Vagina (tissue), 2 donors: ENCODE measurements around the gene ESPN. TPM values are rescaled to one million over a fixed set of nuclear protein-coding genes. Genes with fewer than 3 reads are reported as not detected.

Experiments used
- DNase-seq, 2 donors: peaks; one replicate each; pipeline ENCODE4 v3.0.0-alpha.2; 2017; ENCODE audit errors: extremely low spot score in 2 of 2
- H3K27ac ChIP-seq: fragments of 200-600 bp; sonication (generic); one replicate; pipeline ENCODE4 v1.5.1; 2019
- H3K27me3 ChIP-seq: fragments of 200-600 bp; sonication (generic); one replicate; pipeline ENCODE4 v1.5.1; 2019
- H3K36me3 ChIP-seq, 2 donors: fragments of 200-600 bp; sonication (generic); one replicate each; pipeline ENCODE4 v1.5.1; 2017 to 2019
- H3K4me1 ChIP-seq: fragments of 200-600 bp; sonication (generic); one replicate; pipeline ENCODE4 v1.5.1; 2019
- H3K4me3 ChIP-seq, 2 donors: fragments of 200-600 bp; sonication (generic); 1 replicate in 1 of 2; 2 replicates in 1 of 2; pipeline ENCODE4 v1.5.1; 2016 to 2019
- H3K9me3 ChIP-seq: fragments of 200-600 bp; sonication (generic); one replicate; pipeline ENCODE4 v1.5.1; 2019
- POLR2A ChIP-seq, 2 donors: fragments of 450-650 bp; IDR thresholded peaks; one replicate each; pipeline ENCODE4 v1.6.1; 2017; ENCODE audit warnings: antibody characterized with exemption in 2 of 2, mild to moderate bottlenecking in 2 of 2, moderate library complexity in 2 of 2
- POLR2AphosphoS5 ChIP-seq, 2 donors: sonication (generic); formaldehyde crosslinking; IDR thresholded peaks; one replicate each; pipeline ENCODE4 v1.9.0; 2017; ENCODE audit warnings: antibody characterized with exemption in 2 of 2, mild to moderate bottlenecking in 2 of 2, low read depth in 1 of 2; ENCODE audit not compliant: insufficient read depth in 1 of 2
- intact Hi-C: fragments of 100-400 bp; cut with DNase I; formaldehyde crosslinking; loops from one replicate; pipeline ENCODE4 v1.15.1; 2023
- total RNA-seq: library from RNA; depleted of rRNA; stranded (reverse); fragments of >200 nt; gene quantifications from one replicate; pipeline ENCODE4 v1.2.3, GENCODE V29; 2016
- TF ChIP-seq, protein P1 (sequence below), 3 experiments: fragments of 450-650 bp in 2 of 3; fragments of 200-600 bp in 1 of 3; sonication (generic) in 1 of 3; IDR thresholded peaks; one replicate each; pipeline ENCODE4 v1.5.1; 2017 to 2019; ENCODE audit warnings: antibody characterized with exemption in 3 of 3, mild to moderate bottlenecking in 2 of 3, moderate library complexity in 2 of 3

The ESPN gene
- total RNA-seq, 1 donor from 2014 or later = 77.1 TPM

DNA sequence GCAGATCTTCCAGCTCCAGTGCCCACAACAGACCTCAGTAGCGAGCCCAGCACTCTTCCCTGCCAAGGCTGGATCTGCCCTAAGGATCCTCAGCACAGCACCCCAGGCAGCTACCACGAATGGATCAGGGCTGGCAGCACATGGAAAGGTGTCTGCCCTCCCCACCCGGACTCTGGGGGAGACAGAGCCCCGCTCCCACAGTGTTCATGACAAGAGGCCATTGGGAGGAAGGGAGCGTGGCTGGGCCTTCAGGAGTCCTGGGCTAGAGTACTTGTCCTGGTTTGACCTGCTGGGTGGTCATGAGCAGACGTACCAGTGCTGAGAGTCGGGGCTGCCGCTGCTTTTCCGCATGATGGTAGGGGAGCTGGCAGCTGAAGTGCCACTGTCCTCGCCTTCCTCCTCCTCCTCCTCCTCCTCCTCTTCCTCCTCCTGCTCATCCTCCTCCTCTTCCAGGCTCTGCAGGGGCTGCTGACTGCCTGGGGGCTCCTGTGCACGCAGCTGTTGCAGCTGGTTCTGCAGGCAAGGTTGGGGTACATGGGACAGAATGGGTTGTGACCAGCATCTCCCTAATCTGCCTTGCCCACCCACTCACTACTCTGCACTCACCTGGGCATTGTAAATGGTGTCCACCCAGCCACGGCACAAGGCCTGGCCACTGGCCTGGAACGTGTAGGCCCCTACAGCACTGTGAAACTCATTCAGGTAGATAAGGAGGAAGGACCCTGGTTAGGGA, 44.3 kb downstream of the ESPN start:
- no peaks in the 10 kb centered on the region for H3K9me3 ChIP-seq
- DNase-seq = no peak
- no peaks in the 10 kb centered on the region for H3K27me3 ChIP-seq
- intact Hi-C loops = no loop called here
- no peak overlapping the region for H3K27ac ChIP-seq
- no peaks in the 10 kb centered on the region for H3K4me1 ChIP-seq
- TF ChIP-seq POLR2AphosphoS5 (IDR thresholded peaks at IDR 0.05; ENCODE audit: insufficient read depth in 1 of 2, low read depth in 1 of 2) (no peak), POLR2A (IDR thresholded peaks at IDR 0.05) (no peak)
- TF ChIP-seq, protein P1, sequence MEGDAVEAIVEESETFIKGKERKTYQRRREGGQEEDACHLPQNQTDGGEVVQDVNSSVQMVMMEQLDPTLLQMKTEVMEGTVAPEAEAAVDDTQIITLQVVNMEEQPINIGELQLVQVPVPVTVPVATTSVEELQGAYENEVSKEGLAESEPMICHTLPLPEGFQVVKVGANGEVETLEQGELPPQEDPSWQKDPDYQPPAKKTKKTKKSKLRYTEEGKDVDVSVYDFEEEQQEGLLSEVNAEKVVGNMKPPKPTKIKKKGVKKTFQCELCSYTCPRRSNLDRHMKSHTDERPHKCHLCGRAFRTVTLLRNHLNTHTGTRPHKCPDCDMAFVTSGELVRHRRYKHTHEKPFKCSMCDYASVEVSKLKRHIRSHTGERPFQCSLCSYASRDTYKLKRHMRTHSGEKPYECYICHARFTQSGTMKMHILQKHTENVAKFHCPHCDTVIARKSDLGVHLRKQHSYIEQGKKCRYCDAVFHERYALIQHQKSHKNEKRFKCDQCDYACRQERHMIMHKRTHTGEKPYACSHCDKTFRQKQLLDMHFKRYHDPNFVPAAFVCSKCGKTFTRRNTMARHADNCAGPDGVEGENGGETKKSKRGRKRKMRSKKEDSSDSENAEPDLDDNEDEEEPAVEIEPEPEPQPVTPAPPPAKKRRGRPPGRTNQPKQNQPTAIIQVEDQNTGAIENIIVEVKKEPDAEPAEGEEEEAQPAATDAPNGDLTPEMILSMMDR (IDR thresholded peaks at IDR 0.05) = no peak
- H3K36me3 ChIP-seq = peaks cover 0 to 10% of the 10 kb centered on the region in 2 donors
- no peak overlapping the region for H3K4me3 ChIP-seq

DNA sequence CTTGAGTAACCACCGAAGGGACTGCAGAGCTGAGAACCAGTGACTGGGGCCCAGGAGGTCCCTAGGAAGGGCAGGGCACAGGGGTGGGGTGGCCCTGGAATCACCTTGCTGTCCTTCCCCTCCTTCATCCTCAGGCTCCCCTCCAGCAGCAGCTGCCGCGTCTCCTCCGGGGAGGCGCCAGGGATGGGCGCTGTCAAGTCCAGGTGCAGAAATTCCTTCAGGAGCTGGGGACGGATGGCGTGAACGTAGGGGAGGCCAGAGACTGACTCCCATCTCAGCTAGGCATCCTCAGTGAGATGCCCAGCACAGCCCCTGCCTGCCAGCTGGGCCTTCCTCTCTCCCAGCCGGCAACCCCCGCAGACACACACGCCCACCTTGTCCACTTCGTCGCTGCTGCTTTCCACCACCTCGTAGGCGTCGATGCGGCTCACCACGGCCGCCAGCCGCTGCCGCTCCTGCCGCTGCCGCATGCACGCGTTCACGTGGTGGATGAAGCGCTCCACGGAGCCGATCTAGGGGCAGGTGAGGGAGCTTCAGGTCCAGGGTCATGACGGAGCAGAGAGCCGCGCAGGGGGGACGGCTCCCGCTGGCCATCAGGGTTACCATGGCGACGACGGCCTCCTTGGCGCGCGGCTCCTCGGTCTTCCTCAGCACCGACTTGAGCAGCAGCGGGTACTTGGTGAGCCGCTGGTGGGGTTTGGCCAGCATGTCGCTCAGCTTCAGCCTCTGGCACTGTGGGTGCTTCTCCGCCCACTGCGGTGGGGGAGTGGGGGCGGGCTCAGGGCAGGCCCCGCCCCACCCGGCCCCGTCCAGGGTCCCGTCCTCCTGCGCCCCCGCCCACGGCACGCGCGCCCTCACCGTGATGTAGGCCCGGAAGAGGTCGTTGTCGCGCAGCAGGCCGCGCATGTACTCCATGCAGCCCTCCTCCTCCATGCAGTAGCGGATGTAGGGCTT, 45.8 kb downstream of the ESPN start:
- H3K9me3 ChIP-seq = no peaks in the 10 kb centered on the region
- H3K4me1 ChIP-seq = no peaks in the 10 kb centered on the region
- no peaks in the 10 kb centered on the region for H3K27me3 ChIP-seq
- intact Hi-C loops = no loop called here
- H3K36me3 ChIP-seq = peaks cover 0 to 13% of the 10 kb centered on the region in 2 donors
- no peak overlapping the region for H3K4me3 ChIP-seq
- H3K27ac ChIP-seq = no peak overlapping the region
- TF ChIP-seq, protein P1 (IDR thresholded peaks at IDR 0.05) = no peak
- TF ChIP-seq POLR2A (IDR thresholded peaks at IDR 0.05) (no peak), POLR2AphosphoS5 (IDR thresholded peaks at IDR 0.05; ENCODE audit: insufficient read depth in 1 of 2, low read depth in 1 of 2) (no peak)
- no peak for DNase-seq

DNA sequence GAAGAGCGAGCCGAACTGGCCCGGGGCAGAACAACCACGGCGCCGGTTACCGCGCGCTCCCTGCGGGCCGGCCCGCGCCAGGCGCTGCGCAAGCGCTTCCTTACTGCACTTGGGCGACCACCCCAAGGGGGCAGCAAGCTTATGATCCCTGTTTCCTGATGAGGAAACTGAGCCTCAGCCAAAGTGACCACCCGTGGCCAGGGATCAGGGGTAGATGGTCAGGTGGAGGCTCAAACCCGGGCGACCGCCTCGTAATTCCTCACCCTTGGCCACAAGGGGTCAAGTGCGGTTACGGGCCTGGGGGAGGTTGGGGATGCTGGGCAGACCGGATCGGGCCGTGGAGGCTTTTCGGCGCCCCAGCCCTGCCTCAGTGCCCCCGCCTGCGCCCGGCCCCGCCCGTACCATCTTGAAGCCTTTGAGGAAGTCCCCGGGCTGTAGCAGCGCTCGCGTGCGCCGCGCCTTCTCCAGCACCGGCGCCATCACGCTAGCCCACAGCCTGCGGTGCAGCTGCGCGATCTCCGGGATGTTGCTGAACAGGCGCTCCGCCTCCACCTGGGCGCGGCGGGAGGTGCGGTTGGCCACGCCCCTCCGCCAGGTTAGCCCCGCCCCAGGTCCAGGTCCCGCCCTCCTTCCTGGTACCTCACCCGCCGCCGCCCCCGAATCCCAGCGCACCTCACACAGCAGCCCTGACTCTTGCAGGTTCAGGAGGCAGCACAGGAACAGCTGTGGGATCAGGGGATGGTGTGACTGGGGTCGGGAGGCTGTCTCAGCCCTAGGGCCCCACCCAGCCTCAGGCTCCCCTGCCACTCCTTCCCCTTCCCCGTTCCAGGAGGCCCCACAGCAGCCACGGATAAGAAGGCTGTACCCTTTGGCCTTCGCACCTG, 46.8 kb downstream of the ESPN start:
- Histone ChIP-seq H3K36me3 (peaks cover 0 to 13% of the 10 kb centered on the region in 2 donors), H3K27ac (no peak overlapping the region), H3K4me1 (no peaks in the 10 kb centered on the region), H3K9me3 (no peaks in the 10 kb centered on the region), H3K27me3 (no peaks in the 10 kb centered on the region), H3K4me3 (no peak overlapping the region)
- intact Hi-C loops = no loop called here
- TF ChIP-seq, protein P1 (IDR thresholded peaks at IDR 0.05) = no peak
- TF ChIP-seq POLR2AphosphoS5 (IDR thresholded peaks at IDR 0.05; ENCODE audit: insufficient read depth in 1 of 2, low read depth in 1 of 2) (no peak), POLR2A (IDR thresholded peaks at IDR 0.05) (no peak)
- no peak for DNase-seq

DNA sequence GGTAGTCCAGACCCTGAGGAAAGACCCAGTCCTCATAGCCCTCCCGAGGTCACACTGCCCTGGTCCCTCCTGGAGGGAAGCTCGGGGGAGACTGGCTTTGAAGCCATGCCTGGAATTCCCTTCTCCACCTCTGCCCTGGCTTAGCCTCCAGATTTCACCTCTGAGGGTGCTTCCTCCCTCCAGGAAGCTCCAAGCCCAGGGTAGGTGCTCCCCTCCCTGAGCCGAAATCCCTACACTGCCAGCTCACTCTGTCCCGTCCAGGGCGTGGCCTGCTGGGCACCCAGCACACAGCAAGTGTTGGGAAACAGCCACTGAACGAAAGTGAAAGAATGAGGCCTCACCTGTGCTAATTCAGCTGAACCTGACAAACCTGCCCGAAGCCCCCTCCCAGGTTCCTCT, 47.4 kb downstream of the ESPN start:
- Histone ChIP-seq H3K4me1 (no peaks in the 10 kb centered on the region), H3K4me3 (no peak overlapping the region), H3K36me3 (peaks cover 0 to 13% of the 10 kb centered on the region in 2 donors), H3K27ac (no peak overlapping the region), H3K9me3 (no peaks in the 10 kb centered on the region), H3K27me3 (no peaks in the 10 kb centered on the region)
- TF ChIP-seq, protein P1 (IDR thresholded peaks at IDR 0.05) = no peak
- TF ChIP-seq POLR2A (IDR thresholded peaks at IDR 0.05) = no peak
- TF ChIP-seq POLR2AphosphoS5 (IDR thresholded peaks at IDR 0.05; ENCODE audit: insufficient read depth in 1 of 2, low read depth in 1 of 2) = peak; percentile 37 to 38
- no peak for DNase-seq
- intact Hi-C loops = no loop called here
